ENCODE results near the gene OARD1. TPM values are rescaled to one million over a fixed set of nuclear protein-coding genes. Genes with fewer than 3 reads are reported as not detected.

Gene OARD1
- total RNA-seq, 1 experiment from 2014 or later, result 33.7 TPM

GRCh38 chr6:41027799-41028560 lies 44.2 kb downstream of the OARD1 start (continued):
- TF ChIP-seq STAT6 (CRISPR knock-in tag; conservative IDR thresholded peaks at IDR 0.05; ENCODE audit: low read depth) (no peak), PREB (CRISPR knock-in tag; IDR thresholded peaks at IDR 0.05; ENCODE audit: borderline replicate concordance) (no peak), SMAD3 (CRISPR knock-in tag; IDR thresholded peaks at IDR 0.05; ENCODE audit: borderline replicate concordance) (no peak), E2F5 (CRISPR knock-in tag; IDR thresholded peaks at IDR 0.05) (0 out of 2 replicates have a peak, but pooled peaks have one; percentile 50), ERG (CRISPR knock-in tag; IDR thresholded peaks at IDR 0.05) (no peak), NR3C1 (CRISPR knock-in tag; conservative IDR thresholded peaks at IDR 0.05; ENCODE audit: low read depth) (no peak), SP1 (CRISPR knock-in tag; conservative IDR thresholded peaks at IDR 0.05) (peak; percentile 61; the same call in 1 of the 2 replicates), ZNF232 (CRISPR knock-in tag; IDR thresholded peaks at IDR 0.05) (no peak), CTCF (IDR thresholded peaks at IDR 0.05) (peak; percentile 99), MLX (CRISPR knock-in tag; IDR thresholded peaks at IDR 0.05) (no peak), E2F1 (CRISPR knock-in tag; IDR thresholded peaks at IDR 0.05) (no peak), AFF4 (CRISPR knock-in tag; IDR thresholded peaks at IDR 0.05; ENCODE audit: borderline replicate concordance) (no peak), PRDM15 (CRISPR knock-in tag; IDR thresholded peaks at IDR 0.05) (no peak), OVOL2 (CRISPR knock-in tag; IDR thresholded peaks at IDR 0.05; ENCODE audit: borderline replicate concordance) (no peak), ZNF138 (CRISPR knock-in tag; conservative IDR thresholded peaks at IDR 0.05) (no peak), AR (CRISPR knock-in tag; IDR thresholded peaks at IDR 0.05) (no peak)

Data from WTC11 (cell line).